ENCODE results near the gene LANCL1.

Gene LANCL1

DNA sequence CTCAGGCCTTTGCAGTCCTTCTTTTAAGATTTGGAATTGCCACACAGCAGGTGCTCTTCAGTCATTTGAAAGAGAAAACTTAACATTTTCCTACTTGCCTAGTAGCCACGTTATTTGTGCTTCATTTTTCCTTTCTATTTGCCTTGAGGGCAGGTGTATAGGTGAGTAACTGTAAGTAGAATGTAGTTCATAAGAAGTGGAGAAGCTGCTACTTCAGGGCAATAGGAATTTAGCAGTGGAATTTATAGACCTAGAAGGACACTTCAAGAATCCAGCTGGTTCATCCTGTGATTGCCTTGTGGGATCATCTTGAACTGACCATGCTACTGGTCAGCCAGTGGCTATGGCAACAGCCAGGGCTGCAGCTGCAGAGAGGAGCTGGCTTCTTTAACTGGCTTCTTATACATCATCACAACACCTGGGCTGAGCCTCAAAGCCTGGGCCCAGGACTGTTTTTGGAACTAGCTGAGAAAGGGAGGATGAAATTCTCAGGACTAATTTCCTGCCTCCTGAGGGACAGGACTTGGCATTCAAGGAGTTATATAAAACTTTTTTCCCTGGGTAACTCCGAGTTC, 5.1 kb upstream of the LANCL1 start:
- no peaks in the 10 kb centered on the region for H3K27me3 ChIP-seq (replicated peaks; ENCODE audit: control insufficient read depth, insufficient read depth, low read length)
- no peak overlapping the region for H3K4me3 ChIP-seq (replicated peaks; ENCODE audit: low read depth, low read length)
- no peak for DNase-seq (ENCODE audit: extremely low read depth, insufficient read length)
- TF ChIP-seq, protein P1, sequence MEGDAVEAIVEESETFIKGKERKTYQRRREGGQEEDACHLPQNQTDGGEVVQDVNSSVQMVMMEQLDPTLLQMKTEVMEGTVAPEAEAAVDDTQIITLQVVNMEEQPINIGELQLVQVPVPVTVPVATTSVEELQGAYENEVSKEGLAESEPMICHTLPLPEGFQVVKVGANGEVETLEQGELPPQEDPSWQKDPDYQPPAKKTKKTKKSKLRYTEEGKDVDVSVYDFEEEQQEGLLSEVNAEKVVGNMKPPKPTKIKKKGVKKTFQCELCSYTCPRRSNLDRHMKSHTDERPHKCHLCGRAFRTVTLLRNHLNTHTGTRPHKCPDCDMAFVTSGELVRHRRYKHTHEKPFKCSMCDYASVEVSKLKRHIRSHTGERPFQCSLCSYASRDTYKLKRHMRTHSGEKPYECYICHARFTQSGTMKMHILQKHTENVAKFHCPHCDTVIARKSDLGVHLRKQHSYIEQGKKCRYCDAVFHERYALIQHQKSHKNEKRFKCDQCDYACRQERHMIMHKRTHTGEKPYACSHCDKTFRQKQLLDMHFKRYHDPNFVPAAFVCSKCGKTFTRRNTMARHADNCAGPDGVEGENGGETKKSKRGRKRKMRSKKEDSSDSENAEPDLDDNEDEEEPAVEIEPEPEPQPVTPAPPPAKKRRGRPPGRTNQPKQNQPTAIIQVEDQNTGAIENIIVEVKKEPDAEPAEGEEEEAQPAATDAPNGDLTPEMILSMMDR (IDR thresholded peaks at IDR 0.05; ENCODE audit: insufficient read depth, low read length, poor library complexity, severe bottlenecking) = no peak
- H3K36me3 ChIP-seq (ENCODE audit: control insufficient read depth, insufficient read depth, low read length) = no peaks in the 10 kb centered on the region

DNA sequence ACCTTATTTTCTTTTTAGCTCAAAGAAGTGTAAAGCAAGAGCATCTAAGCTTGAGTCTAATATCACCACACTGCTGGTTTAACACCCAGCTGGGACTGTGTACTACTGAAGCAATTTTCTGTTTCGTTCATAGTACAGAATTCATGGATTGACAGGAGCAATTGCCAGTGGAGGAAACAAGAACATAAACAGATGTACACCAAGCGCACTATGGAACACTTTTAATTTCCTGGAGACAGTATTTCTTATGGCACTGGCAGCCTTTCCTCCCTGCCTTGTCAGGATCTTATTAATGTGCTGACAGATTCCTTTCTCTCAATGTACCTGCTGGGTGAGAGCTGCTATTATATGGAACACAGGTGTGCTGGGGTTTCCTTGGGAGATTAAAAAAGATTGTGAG, 4.2 kb upstream of the LANCL1 start:
- Histone ChIP-seq H3K36me3 (ENCODE audit: control insufficient read depth, insufficient read depth, low read length) (no peaks in the 10 kb centered on the region), H3K27me3 (replicated peaks; ENCODE audit: control insufficient read depth, insufficient read depth, low read length) (no peaks in the 10 kb centered on the region)
- TF ChIP-seq, protein P1 (IDR thresholded peaks at IDR 0.05; ENCODE audit: insufficient read depth, low read length, poor library complexity, severe bottlenecking) = no peak

DNA sequence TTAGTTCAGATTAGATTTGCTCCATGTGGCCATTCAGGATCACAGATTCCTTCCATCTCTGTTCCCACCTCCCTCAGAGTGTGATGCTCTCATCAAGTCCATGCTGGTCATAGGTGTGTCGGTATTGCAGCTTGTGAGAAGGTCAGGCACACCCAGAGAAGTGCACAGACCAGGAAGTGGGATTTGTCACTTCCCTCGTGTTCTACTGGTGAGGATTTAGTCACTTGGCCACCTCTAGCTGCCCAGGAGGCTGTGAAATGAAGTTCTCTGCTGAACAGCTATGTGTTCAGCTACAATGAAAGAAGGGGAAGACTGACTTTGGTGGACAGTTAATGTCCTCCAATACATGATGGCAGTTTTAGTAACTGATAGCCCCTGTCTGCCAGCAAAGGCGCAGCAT, 3.5 kb upstream of the LANCL1 start:
- no peaks in the 10 kb centered on the region for H3K36me3 ChIP-seq (ENCODE audit: control insufficient read depth, insufficient read depth, low read length)
- TF ChIP-seq, protein P1 (IDR thresholded peaks at IDR 0.05; ENCODE audit: insufficient read depth, low read length, poor library complexity, severe bottlenecking) = no peak
- H3K4me3 ChIP-seq (replicated peaks; ENCODE audit: low read depth, low read length) = no peak overlapping the region
- H3K27me3 ChIP-seq (replicated peaks; ENCODE audit: control insufficient read depth, insufficient read depth, low read length) = no peaks in the 10 kb centered on the region
- DNase-seq (ENCODE audit: extremely low read depth, insufficient read length) = no peak

More for the DNA sequence above, 4.2 kb upstream of the LANCL1 start:
- no peak for DNase-seq (ENCODE audit: extremely low read depth, insufficient read length)
- no peak overlapping the region for H3K4me3 ChIP-seq (replicated peaks; ENCODE audit: low read depth, low read length)

DNA sequence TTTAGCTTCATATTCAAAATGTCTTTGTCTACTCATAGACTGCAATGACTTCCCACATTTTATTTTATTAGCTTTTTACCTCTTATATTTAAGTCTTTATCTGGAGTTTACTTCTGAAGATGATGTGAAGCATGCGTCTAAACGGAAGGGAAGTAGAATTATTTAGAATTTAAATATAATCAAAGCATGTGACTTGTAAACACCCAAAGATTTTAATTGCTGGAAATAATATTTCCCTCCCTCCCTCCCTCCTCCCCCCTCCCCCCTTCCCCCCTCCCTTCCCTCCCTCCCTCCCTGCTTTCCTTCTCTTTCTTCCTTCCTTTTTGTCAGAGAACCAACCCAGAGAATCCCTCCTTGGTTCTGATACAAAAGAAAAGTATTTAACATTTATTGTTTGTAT, 2.1 kb upstream of the LANCL1 start:
- no peak for DNase-seq (ENCODE audit: extremely low read depth, insufficient read length)
- Histone ChIP-seq H3K36me3 (ENCODE audit: control insufficient read depth, insufficient read depth, low read length) (no peaks in the 10 kb centered on the region), H3K27me3 (replicated peaks; ENCODE audit: control insufficient read depth, insufficient read depth, low read length) (no peaks in the 10 kb centered on the region), H3K4me3 (replicated peaks; ENCODE audit: low read depth, low read length) (no peak overlapping the region)
- TF ChIP-seq, protein P1 (IDR thresholded peaks at IDR 0.05; ENCODE audit: insufficient read depth, low read length, poor library complexity, severe bottlenecking) = no peak

DNA sequence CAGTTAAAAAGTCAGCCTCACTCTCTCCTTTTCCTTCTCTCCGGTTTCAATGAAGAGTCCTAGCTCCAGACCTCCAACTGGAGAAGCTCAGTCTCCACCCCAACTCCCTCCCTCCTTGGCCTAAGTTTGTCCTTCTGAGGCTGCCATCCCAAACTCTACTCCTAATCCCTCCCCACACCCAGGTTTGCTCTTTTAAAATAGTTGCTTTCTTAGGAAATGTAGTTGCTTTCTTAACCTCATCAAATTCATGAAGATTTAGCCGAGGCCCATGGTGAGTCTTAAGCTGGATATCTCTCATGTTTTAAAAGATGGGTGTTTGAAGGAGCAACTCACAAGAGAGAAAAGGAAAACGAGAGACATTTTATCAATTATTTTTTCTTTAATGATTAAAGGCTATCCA, 937 bp upstream of the LANCL1 start:
- Histone ChIP-seq H3K4me3 (replicated peaks; ENCODE audit: low read depth, low read length) (peak overlapping the region; percentile 79), H3K27me3 (replicated peaks; ENCODE audit: control insufficient read depth, insufficient read depth, low read length) (no peaks in the 10 kb centered on the region), H3K36me3 (ENCODE audit: control insufficient read depth, insufficient read depth, low read length) (no peaks in the 10 kb centered on the region)
- TF ChIP-seq, protein P1 (IDR thresholded peaks at IDR 0.05; ENCODE audit: insufficient read depth, low read length, poor library complexity, severe bottlenecking) = no peak
- no peak for DNase-seq (ENCODE audit: extremely low read depth, insufficient read length)

DNA sequence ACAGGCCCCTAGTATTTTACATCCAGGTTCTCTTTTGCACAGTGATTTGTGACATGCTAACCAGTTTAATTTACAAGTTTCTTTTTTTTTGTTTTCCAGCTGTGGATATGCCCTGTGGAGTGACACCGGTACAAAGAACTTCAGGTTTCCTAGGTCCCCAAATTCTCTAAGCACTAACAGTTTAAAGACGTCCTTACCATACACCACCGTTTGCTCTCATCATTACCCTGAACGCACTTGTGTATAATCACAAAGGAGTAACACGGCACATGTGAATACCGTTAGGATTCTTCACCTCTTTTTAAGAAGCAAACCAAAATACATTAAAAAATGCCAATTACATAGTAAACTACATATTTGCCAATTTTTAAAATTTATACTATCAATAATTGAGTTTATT, 853 bp downstream of the LANCL1 start:
- Histone ChIP-seq H3K4me3 (replicated peaks; ENCODE audit: low read depth, low read length) (peak overlapping the region; percentile 79), H3K36me3 (ENCODE audit: control insufficient read depth, insufficient read depth, low read length) (peaks cover 2% of the 10 kb centered on the region), H3K27me3 (replicated peaks; ENCODE audit: control insufficient read depth, insufficient read depth, low read length) (no peaks in the 10 kb centered on the region)
- TF ChIP-seq, protein P1 (IDR thresholded peaks at IDR 0.05; ENCODE audit: insufficient read depth, low read length, poor library complexity, severe bottlenecking) = no peak
- no peak for DNase-seq (ENCODE audit: extremely low read depth, insufficient read length)

All from GM06990 (cell line).